Muscle of arm (tissue), 14 donors: ENCODE results near the gene SPDYE2. TPM values are rescaled to one million over a fixed set of nuclear protein-coding genes. Genes with fewer than 3 reads are reported as not detected.
"Not testable (repeated sequence)": the region's sequence is repeated elsewhere in the genome, so short reads cannot be mapped to it uniquely, and the experiment has no call there.

Source experiments
- DNase-seq: peaks from one replicate; pipeline ENCODE4 v3.0.0-alpha.2; 2013
- long read RNA-seq, 11 donors: transcript quantifications; one replicate each; lab custom pipeline, GENCODE V29; 2026
- polyA plus RNA-seq, 12 donors: library from polyadenylated mRNA; unstranded; fragments of 120-200 nt; gene quantifications; one replicate each; pipeline ENCODE4 v1.2.1, GENCODE V29; 2013; ENCODE audit not compliant: insufficient read length in 12 of 12

Gene SPDYE2, protein sequence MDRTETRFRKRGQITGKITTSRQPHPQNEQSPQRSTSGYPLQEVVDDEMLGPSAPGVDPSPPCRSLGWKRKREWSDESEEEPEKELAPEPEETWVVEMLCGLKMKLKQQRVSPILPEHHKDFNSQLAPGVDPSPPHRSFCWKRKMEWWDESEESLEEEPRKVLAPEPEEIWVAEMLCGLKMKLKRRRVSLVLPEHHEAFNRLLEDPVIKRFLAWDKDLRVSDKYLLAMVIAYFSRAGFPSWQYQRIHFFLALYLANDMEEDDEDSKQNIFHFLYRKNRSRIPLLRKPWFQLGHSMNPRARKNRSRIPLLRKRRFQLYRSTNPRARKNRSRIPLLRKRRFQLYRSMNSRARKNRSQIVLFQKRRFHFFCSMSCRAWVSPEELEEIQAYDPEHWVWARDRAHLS
- polyA plus RNA-seq, result 10 to 100 TPM in 3 of 12 donors, 1 to 10 TPM in 7, not detected in 2; 1.4 to 27.2 (median 4.6) TPM
- long read RNA-seq, donor 1, result 0 reads
- long read RNA-seq, donor 2, result 0 reads
- long read RNA-seq, donor 3, result 0 reads
- long read RNA-seq, donor 4, result 0 reads
- long read RNA-seq, donor 5, partial matches to known transcripts, result 5 of 5 reads
- long read RNA-seq, donor 5, other reads (novel, unspliced or antisense), result 0 of 5 reads
- long read RNA-seq, donor 6, result 0 reads
- long read RNA-seq, donor 7, result 0 reads
- long read RNA-seq, donor 8, partial matches to known transcripts, result 6 of 6 reads
- long read RNA-seq, donor 8, other reads (novel, unspliced or antisense), result 0 of 6 reads
- long read RNA-seq, donor 9, partial matches to known transcripts, result 7 of 18 reads
- long read RNA-seq, donor 9, other reads (novel, unspliced or antisense), result 11 of 18 reads
- long read RNA-seq, donor 10, result 0 reads
- long read RNA-seq, donor 11, result 0 reads

DNA sequence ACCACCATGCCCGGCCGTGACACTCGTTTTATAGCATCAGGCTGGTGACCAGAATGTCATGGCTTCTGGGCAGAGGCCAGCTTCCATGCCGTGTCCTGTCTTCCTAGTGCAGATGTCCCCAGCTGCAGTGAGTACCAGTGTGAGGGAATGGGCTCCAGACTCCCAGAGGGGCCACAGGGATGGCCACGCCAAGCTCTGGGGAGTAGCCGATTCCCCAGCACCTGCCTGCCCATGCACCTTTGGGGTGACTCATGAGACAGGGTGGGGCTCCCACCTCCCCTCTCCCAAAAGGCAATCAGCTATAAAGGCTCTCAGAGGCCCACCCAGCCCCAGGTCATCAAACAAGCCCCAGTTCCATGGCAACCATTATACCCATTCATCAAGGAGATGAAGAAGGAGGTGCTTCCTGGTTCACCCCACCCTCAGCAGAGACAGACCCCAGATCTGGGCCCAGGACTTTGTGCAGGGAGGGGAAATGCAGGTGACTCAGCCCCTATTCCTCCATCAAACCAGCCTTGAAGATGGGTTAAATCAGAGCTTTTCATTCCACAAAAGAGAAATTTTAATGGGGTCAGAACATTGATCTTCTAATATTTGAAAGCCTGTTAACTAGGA is at the start of gene SPDYE2:
Gene SPDYE2 (plus strand): TSS at position 419 of the 615 bp plus-strand sequence. CDS start 2,030 bp downstream, outside the sequence.
- not testable (repeated sequence) for DNase-seq

DNA sequence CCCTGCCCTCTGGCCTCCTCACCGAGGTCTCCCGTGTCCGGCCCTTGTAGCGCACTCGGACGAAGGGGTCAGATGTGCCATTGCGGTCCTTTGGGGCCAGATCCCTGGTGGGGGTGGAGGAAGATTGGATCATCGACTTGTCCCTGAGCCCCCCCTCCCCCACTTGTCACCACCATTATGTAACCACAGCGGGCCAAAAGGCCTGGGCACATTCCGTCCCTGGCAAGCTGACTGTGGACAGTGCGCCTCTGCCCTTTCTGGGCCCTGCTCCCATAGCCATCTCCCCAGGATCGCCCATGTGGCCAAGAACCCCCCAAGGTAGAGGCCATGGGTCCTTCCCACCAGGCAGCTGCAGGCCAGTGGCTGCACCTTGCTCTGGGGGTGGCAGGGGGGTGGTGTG is 47.9 kb upstream of the SPDYE2 start:
- not testable (repeated sequence) for DNase-seq

DNA sequence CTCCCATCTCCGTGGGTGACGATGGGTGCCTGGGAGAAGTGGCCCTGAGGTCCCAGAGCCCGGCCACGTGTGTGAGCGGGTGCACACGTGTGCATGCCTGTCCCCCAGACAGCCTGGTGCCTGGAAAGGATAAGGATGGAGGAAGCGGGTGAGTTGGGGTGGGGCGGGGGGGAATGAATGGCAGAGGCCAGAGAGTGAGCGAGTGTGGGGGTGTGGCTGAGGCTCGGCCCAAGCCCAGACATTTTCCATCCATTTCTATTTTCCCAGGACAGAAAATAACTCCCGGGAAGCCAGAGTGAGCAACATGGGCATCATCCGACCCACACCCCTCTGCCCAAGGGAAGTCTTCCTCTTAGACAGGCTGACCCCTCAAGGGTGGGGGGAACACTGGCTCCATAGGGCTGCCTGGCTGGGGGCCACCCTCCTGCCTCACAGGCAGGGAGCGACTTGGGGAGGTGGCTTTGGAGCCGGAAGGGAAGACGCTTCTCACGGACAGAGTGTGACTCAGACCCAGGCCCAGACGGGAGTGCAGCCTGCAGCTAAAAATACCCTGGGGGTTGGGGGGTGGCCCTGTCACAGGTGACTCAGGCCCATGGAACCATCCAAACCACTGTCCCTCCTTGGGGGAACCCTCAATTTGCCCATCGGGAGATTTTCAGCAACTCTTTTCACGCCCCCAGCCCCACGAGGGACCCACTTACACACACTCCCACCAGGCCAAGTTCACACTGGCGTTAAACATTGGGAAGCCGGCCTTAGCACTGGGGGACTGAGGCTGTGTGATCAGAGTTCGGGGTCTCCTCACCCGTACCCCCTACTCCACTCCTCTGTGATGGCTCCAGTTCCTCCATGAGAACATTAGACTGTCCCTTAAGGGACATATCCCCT is 45.5 kb upstream of the SPDYE2 start:
- not testable (repeated sequence) for DNase-seq

DNA sequence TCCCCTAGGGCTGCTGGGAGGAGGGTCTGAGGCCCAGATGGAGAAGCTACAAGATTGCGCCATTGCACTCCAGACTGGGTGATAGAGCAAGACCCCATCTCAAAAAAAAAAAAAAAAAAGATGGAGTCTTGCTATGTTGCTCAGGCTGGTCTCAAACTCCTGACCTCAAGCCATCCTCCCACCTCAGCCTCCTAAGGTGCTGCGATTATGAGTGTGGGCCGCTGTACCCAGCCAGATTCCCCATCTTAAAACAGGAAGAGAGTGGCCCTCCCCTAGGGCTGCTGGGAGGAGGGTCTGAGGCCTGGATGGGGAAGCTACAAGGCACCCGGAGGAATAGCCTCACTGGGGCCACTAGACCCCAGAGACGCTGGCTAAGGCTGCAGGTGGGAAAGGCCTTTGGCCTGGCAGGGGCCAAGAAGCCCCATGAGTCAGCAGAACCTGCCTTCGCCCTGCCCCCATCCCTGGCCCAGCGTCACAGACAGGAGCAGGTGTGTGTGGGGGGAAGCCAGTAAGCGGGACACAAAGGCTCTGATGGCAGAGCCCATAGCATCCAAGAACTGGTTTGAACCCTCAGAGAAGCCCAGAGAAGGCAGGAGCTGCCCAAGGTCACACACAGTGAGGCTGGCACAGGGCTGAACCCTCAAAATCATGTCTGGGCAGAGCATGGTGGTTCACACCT is 43.5 kb upstream of the SPDYE2 start:
- DNase-seq, result not testable (repeated sequence)

DNA sequence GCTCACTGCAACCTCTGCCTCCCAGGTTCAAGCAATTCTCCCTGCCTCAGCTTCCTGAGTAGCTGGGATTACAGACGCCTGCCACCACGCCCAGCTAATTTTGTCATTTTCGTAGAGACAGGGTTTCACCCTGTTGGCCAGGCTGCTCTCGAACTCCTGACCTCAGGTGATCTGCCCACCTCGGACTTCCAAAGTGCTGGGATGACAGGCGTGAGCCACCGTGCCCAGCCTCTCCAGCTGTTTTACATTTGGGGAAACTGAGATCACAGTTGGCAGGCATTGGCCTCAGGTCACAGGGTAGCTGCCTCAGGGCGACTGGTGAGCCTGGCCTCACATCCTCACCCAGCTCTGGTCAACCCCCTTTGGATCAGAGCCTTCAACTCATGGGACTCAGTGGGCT is 40.5 kb upstream of the SPDYE2 start:
- not testable (repeated sequence) for DNase-seq

DNA sequence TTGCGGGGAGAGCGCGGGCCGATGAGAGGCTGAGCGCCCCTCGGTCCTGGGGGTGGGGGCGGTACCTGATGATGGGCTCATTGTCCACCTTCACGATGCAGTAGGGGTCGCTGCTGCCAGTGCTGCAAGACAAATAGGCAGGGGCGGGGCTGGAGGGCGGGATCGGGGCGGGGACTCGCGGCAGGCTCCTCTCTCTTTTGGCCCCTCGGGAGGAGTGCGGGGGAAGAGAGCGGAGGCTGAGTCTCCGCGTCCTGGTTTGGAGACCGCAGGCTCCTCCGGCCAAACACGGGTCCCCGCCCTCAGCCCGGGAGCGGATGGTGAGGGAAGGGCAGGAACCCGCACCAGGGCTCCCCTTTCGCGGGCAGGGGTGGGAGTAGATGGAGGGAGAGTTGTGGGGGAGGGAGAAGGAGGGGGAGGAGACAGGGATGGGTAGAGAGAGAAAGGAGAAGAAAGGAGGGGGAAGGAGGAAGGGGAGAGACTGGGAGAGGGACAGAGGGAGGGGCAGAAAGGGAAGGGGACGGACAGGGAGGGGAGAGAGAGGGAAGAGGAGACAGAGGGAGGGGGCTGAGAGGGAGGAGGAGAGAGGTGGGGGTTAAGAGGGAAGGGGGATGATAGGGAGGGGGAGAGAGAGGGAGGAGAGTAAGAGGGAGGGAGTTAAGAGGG is 39.0 kb upstream of the SPDYE2 start:
- DNase-seq, result not testable (repeated sequence)

DNA sequence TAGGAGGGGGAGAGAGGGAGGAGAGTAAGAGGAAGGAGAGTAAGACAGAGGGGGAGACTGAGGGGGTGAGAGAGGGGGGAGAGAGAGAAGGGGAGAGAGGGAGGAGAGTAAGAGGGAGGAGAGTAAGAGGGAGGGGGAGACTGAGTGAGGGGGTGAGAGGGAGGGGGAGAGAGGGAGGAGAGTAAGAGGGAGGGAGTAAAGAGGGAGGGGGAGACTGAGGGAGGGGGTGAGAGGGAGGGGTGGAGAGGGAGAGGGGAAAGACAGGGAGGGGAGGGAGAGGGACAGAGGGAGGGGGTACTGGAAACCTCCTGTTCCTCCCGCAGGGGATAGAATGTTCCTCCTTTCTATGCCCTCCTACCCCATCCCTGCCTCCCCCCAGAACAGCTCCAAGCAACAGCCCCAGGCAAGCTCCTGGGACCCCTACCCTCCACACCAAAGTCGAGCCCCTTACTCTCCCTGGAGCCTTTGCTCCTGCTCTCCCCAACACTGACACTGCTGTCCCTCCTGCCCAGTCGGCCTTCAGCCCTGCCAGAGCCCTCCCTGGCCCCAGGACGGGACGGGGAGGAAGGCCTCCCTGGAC is 38.3 kb upstream of the SPDYE2 start:
- DNase-seq, result peak; percentile 96

DNA sequence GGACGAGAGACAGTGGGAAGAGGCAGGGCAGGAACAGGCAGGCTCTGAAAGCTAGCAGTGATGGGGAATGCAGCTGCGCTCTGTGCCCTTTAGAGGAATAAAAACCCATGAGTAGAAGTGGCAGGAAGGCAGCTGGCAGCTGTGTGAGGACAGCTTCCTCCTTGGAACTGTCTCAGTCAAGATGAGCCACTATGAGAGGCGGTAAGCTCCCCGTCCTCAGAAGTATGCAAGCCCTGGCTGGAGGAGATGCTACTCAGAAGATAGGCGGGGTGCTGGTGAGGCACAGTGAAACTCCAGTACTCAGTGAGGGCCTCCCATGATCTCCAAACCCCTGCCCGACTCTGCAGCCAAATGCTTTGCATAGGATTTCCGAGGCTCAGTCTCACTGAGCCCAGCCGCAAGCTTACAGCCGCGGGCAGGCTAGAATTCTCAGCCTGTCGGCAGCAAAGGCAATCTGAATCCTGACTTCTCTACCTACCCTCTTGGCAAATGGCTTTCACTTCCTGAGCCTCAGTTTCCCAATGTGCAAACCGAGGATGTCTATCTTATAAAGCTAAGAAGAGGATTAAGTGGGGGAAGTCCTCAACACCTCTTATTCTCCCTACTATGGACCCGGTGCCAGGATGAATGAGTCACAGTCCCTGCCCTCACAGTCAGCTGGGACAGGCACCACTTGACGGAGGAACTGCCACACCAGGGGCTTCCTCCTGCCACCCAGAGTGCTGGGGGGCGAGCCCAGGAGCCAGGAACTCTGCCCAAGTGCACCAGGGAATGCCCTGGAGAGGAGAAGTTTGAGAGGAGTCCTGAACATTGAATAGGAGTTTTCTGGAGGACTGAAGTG is 35.9 kb upstream of the SPDYE2 start:
- DNase-seq, result not testable (repeated sequence)

DNA sequence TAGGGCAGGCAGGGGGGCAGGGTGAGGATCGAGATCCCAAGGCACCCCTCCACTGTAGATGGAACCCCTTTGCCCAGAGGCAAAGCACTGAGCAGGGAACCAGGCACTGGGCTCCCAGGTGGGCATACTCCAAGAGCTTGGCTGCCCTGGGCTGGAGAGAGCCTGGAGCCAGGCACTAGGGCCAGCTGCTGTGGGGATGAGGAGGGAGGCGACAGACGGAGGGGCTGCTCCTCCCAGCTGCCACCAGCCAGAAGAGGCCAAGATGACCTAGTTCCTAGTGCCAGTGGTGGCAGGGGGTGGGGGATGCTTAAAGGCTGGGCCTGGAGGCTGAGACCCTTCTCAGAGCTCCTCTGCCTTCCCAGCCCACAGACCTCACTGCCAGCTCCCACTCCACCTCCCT is 35.1 kb upstream of the SPDYE2 start:
- DNase-seq, result not testable (repeated sequence)

DNA sequence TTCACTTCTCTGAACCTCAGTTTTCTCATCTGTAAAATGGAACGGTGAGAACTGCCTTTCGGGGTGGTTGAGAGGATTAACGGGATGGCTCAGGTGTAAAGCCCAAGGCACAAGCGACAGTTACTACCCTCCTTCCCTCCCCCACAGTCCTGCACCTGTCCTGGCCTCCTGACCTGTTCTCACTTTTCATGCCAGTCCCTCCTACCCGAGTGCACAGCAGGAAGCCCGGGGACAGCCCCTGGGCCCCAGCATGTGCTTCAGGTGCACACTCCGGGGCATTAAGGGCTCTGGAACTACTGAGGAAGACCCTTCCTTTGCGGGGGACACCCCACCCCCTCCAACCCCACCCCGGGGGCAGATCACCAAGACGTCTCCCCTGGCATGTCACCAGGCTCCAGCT is 34.1 kb upstream of the SPDYE2 start:
- DNase-seq, result not testable (repeated sequence)

DNA sequence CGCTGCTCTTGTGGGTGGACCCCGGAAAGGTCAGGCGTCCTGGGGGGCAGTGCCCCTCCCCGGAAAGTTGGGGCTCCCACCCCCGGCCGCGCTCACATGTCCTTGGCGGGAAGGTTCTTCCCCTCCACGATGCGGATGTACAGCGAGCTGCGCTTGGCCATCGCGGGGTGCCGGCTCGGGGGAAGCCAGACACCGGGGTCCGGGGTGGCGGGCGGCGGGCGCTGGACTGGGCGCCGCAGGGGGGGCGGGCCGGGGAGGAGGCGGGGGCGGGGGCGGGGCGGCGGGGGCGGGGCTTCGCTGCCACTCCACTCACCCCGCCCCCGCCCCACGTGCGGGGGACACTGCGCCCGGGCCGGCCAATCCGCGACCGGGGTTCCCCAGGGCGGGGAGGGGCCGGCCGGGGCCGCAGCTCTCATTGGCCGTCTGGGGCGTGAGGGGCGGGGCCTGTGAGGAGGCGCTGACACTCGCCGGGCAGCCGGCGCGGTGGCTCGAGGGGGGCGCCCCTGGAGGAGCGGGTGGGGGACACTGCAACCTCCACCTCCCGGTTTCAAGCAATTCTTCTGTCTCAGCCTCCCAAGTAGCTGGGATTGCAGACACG is 33.4 kb upstream of the SPDYE2 start, which contains the start of gene RASA4B:
Gene RASA4B (minus strand): TSS at position 228 of the 598 bp plus-strand sequence. CDS start 67 bp downstream, at position 161.
- DNase-seq, result not testable (repeated sequence)

DNA sequence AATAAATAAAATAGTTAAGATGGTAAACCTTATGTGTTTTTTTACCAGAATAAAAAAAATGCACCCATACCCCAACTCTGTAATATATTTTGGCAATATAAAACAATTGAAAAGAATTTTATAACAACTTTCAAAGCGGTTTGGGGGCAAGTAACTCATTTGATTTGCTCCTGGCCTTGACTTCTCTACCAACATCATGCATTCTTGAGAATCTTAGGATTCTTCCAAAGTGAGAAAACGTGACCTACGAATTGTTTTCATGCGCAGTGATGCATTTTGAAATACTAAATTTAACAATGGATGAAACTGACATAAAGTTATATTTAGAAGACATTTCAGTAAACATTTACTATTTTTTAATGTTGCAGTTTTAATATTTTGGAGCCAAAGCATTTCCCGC is 30.2 kb upstream of the SPDYE2 start:
- DNase-seq, result not testable (repeated sequence)

DNA sequence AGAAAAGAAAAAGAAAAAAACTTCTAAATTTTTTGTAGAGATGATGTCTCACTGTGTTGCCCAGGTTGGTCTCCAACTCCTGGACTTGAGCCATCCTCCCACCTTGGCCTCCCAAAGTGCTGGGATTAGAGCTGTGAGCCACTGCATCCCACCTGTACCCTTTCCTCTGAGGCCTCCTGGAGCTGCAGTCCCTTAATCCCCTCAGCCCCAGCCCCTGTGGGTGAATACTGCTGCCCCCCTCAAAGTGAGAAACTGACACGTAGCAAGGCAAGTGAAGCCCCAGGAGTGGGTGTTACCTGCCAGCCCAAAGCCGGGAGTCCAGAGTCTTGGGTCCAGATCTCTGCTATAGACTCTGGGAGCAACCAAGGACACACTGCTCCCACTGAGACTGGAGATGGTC is 26.2 kb upstream of the SPDYE2 start:
- DNase-seq, result not testable (repeated sequence)

DNA sequence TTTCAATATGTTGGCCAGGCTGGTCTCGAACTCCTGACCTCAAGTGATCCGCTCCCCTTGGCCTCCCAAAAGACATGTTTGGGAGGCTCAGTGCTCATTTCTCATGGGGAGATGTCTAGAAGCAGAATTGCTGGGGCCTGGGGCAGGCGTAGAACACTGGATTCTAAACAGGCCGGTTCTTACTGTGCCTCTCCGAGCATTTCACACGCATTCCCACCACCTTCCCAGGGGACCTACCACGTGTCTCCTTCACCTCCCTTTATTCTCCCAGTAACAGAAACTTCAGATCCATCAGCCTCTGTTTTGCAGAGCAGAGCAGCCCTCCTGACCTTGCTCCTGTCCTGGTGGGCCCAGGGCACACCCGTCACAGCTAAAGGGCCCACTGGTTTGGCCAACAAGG is 23.8 kb upstream of the SPDYE2 start:
- not testable (repeated sequence) for DNase-seq

DNA sequence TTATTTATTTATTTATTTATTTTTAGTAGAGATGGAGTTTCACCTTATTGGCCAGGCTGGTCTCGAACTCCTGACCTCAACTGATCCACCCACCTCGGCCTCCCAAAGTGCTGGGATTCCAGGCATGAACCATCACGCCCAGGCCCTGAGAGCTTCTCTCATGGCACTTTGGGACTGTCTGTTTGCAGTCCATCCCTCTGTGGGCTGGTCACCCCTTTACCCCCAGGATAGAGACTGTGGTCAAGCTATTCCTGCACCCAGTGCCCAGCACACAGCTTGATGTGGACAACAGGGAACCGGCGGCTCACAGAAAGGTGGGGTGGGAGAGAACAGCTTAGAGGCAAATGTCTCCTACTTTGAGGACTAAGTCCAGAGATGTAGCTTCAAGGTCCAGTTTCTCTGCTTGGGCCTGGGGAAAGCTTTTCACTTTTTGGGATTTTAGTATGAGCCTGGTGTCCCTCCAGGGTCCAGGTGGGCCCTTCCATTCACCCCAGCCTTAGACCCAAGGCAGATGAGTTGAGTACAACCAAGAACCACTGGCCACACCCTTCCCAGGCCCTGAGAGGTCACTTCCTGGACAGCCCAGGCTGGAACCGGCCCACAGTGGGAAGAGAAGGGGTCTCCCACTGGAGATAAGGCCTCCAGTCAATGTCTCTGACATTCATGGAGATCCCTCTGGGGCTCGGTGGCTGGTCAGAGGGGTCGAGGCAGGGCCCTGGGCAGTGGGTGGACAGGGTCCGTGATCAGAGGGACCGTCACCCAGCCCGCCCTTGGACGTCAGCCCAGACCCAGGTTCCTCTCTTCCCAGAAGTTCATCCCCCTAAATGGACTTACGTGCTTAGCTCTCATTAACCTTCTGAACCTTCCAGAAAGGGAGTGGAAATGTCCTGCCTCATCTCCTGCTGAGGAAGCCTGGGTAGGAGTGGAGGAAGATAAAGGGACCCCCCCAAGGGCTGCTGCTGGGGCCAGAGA is 22.9 kb upstream of the SPDYE2 start:
- DNase-seq, result not testable (repeated sequence)

DNA sequence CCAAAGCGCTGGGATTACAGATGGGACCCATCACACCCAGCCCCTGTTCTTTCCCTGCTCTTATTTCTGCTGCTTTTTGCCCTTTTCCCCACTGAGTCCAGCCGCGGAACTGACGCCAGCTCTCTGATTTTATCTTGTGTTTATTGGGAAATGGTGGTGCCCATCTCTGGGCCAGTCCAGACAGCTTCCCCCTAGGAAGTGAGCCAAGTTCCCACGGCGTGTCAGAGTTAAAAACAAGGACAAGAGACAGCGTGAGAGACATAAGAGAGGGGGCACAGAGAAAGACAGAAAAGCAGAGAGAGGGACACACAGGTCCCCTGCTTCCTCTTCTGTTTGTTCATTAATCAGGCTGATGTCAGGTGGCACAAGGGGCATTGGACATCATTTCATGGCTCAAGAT is 19.4 kb upstream of the SPDYE2 start:
- not testable (repeated sequence) for DNase-seq

DNA sequence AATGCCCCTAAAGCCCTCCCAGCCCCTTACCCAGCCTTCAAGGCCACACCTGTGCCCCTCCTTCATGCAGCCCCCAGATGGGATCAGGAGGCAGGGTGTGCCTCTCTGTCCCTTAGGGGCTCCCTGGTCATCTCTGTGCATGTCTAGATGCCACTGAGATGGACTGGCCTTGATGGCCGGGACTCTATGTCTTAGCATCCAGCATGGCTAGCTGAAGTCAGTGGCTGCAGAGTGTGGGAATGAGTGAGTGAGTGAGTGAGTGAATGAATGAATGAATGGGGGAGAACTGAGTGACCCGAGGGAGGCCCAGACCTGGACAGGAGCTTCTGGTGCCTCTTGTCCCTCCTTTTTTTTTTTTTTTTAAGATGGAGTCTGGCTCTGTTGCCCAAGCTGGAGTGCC is 18.9 kb upstream of the SPDYE2 start:
- not testable (repeated sequence) for DNase-seq
